GM12873 (cell line): ENCODE results near the gene ERBB4.

Source experiments
- CTCF ChIP-seq: IDR thresholded peaks from 2 replicates; pipeline ENCODE4 v1.5.1; 2012; ENCODE audit warnings: low read depth, mild to moderate bottlenecking, moderate library complexity, low read length, control low read depth; ENCODE audit not compliant: insufficient read depth; ENCODE audit errors: missing control alignments

The ERBB4 gene

GRCh38 chr2:212186166-212186565 lies 352.4 kb downstream of the ERBB4 start:
- TF ChIP-seq CTCF: no peak

GRCh38 chr2:212181646-212182045 lies 357.0 kb downstream of the ERBB4 start:
- no peak for TF ChIP-seq CTCF

- TF ChIP-seq CTCF: no peak
These were observed 358.1 kb downstream of the ERBB4 start for GRCh38 chr2:212180408-212181083.

- no peak for TF ChIP-seq CTCF
These were observed 360.9 kb downstream of the ERBB4 start for GRCh38 chr2:212177724-212178123.

- TF ChIP-seq CTCF: no peak
These were observed 362.5 kb downstream of the ERBB4 start for GRCh38 chr2:212176151-212176550.

GRCh38 chr2:212173756-212174510 lies 364.7 kb downstream of the ERBB4 start:
- TF ChIP-seq CTCF: no peak

- no peak for TF ChIP-seq CTCF
These were observed 365.3 kb downstream of the ERBB4 start for GRCh38 chr2:212173331-212173730.
